ENCODE measurements around the gene TSSC4. TPM values are rescaled to one million over a fixed set of nuclear protein-coding genes. Genes with fewer than 3 reads are reported as not detected.

The TSSC4 gene
- total RNA-seq, 2 experiments from 2014 or later, result 41.9 to 42.0 TPM

- Mint-ChIP-seq H3K9me3 (no peaks in the 10 kb centered on the region), H3K4me3 (no peak overlapping the region)
- CTCF ChIA-PET, result interaction anchor here (0.7 to 1.8 kb wide), 4 partner anchors 15 to 460 kb away, joined by 3 to 39 read pairs (median 6); no protein-coding TSS in a partner anchor
Observed at GRCh38 chr11:2428322-2428795, 27.8 kb downstream of the TSSC4 start.

GRCh38 chr11:2431395-2431794, 30.8 kb downstream of the TSSC4 start:
- no peak overlapping the region for H3K4me3 Mint-ChIP-seq
- H3K9me3 Mint-ChIP-seq, result no peaks in the 10 kb centered on the region
- H3K36me3 Mint-ChIP-seq (ENCODE audit: low read depth), result no peaks in the 10 kb centered on the region
- CTCF ChIA-PET, result interaction anchor here (1.1 to 2.7 kb wide), 3 partner anchors 101 to 245 kb away, joined by 3 to 17 read pairs (median 4); no protein-coding TSS in a partner anchor
- no peaks in the 10 kb centered on the region for H3K4me1 Mint-ChIP-seq (ENCODE audit: low read depth)
- H3K27me3 Mint-ChIP-seq (ENCODE audit: low read depth), result no peaks in the 10 kb centered on the region
- DNase-seq, result no peak
- H3K27ac Mint-ChIP-seq, result no peak overlapping the region
- intact Hi-C loops (cut with micrococcal nuclease), result no loop called here

More at GRCh38 chr11:2428322-2428795, 27.8 kb downstream of the TSSC4 start:
- Mint-ChIP-seq H3K36me3 (ENCODE audit: low read depth) (no peaks in the 10 kb centered on the region), H3K27me3 (ENCODE audit: low read depth) (no peaks in the 10 kb centered on the region), H3K27ac (no peak overlapping the region), H3K4me1 (ENCODE audit: low read depth) (no peaks in the 10 kb centered on the region)
- intact Hi-C loops (cut with micrococcal nuclease), result loop anchor here (1.0 kb wide), 2 partner anchors 103 to 460 kb away; no protein-coding TSS in a partner anchor
- DNase-seq, result peak; percentile 90

GRCh38 chr11:2432171-2432621, 31.6 kb downstream of the TSSC4 start:
- H3K27me3 Mint-ChIP-seq (ENCODE audit: low read depth), result no peaks in the 10 kb centered on the region
- H3K9me3 Mint-ChIP-seq, result no peaks in the 10 kb centered on the region
- no peaks in the 10 kb centered on the region for H3K4me1 Mint-ChIP-seq (ENCODE audit: low read depth)
- no peak overlapping the region for H3K4me3 Mint-ChIP-seq
- H3K36me3 Mint-ChIP-seq (ENCODE audit: low read depth), result no peaks in the 10 kb centered on the region
- CTCF ChIA-PET, result interaction anchor here (1.5 to 2.7 kb wide), 2 partner anchors 100 to 246 kb away, joined by 3 to 17 read pairs; no protein-coding TSS in a partner anchor
- intact Hi-C loops (cut with micrococcal nuclease), result no loop called here
- no peak overlapping the region for H3K27ac Mint-ChIP-seq
- DNase-seq, result no peak

GRCh38 chr11:2432628-2433071, 32.1 kb downstream of the TSSC4 start:
- Mint-ChIP-seq H3K4me1 (ENCODE audit: low read depth) (no peaks in the 10 kb centered on the region), H3K27me3 (ENCODE audit: low read depth) (no peaks in the 10 kb centered on the region), H3K9me3 (no peaks in the 10 kb centered on the region), H3K27ac (no peak overlapping the region), H3K4me3 (no peak overlapping the region), H3K36me3 (ENCODE audit: low read depth) (no peaks in the 10 kb centered on the region)
- no peak for DNase-seq
- intact Hi-C loops (cut with micrococcal nuclease), result no loop called here
- CTCF ChIA-PET, result interaction anchor here (2.7 kb wide), 1 partner anchor 100 kb away, joined by 17 read pairs; no protein-coding TSS in a partner anchor

- DNase-seq, result no peak
- no peak overlapping the region for H3K27ac Mint-ChIP-seq
- H3K27me3 Mint-ChIP-seq (ENCODE audit: low read depth), result no peaks in the 10 kb centered on the region
- H3K36me3 Mint-ChIP-seq (ENCODE audit: low read depth), result no peaks in the 10 kb centered on the region
- no peak overlapping the region for H3K4me3 Mint-ChIP-seq
- intact Hi-C loops (cut with micrococcal nuclease), result no loop called here
- H3K9me3 Mint-ChIP-seq, result no peaks in the 10 kb centered on the region
- H3K4me1 Mint-ChIP-seq (ENCODE audit: low read depth), result no peaks in the 10 kb centered on the region
- CTCF ChIA-PET, result interaction anchor here (2.7 kb wide), 1 partner anchor 99 kb away, joined by 17 read pairs; no protein-coding TSS in a partner anchor
Observed at GRCh38 chr11:2433106-2433925, 32.8 kb downstream of the TSSC4 start.

GRCh38 chr11:2434008-2434407, 33.5 kb downstream of the TSSC4 start:
- Mint-ChIP-seq H3K27me3 (ENCODE audit: low read depth) (no peaks in the 10 kb centered on the region), H3K9me3 (no peaks in the 10 kb centered on the region), H3K4me1 (ENCODE audit: low read depth) (no peaks in the 10 kb centered on the region), H3K36me3 (ENCODE audit: low read depth) (no peaks in the 10 kb centered on the region), H3K27ac (no peak overlapping the region), H3K4me3 (no peak overlapping the region)
- intact Hi-C loops (cut with micrococcal nuclease), result no loop called here
- CTCF ChIA-PET, result no interaction called here
- no peak for DNase-seq

GRCh38 chr11:2434506-2435255, 34.1 kb downstream of the TSSC4 start:
- intact Hi-C loops (cut with micrococcal nuclease), result no loop called here
- no peaks in the 10 kb centered on the region for H3K9me3 Mint-ChIP-seq
- CTCF ChIA-PET, result no interaction called here
- H3K4me3 Mint-ChIP-seq, result no peak overlapping the region
- no peak overlapping the region for H3K27ac Mint-ChIP-seq
- H3K4me1 Mint-ChIP-seq (ENCODE audit: low read depth), result no peaks in the 10 kb centered on the region
- DNase-seq, result no peak
- no peaks in the 10 kb centered on the region for H3K36me3 Mint-ChIP-seq (ENCODE audit: low read depth)
- no peaks in the 10 kb centered on the region for H3K27me3 Mint-ChIP-seq (ENCODE audit: low read depth)

GRCh38 chr11:2435288-2436012, 34.9 kb downstream of the TSSC4 start:
- Mint-ChIP-seq H3K27me3 (ENCODE audit: low read depth) (no peaks in the 10 kb centered on the region), H3K36me3 (ENCODE audit: low read depth) (no peaks in the 10 kb centered on the region), H3K4me3 (no peak overlapping the region), H3K27ac (no peak overlapping the region), H3K9me3 (no peaks in the 10 kb centered on the region), H3K4me1 (ENCODE audit: low read depth) (no peaks in the 10 kb centered on the region)
- CTCF ChIA-PET, result no interaction called here
- intact Hi-C loops (cut with micrococcal nuclease), result no loop called here
- no peak for DNase-seq

GRCh38 chr11:2436013-2436520, 35.5 kb downstream of the TSSC4 start:
- H3K4me3 Mint-ChIP-seq, result no peak overlapping the region
- no peak for DNase-seq
- no peak overlapping the region for H3K27ac Mint-ChIP-seq
- no peaks in the 10 kb centered on the region for H3K4me1 Mint-ChIP-seq (ENCODE audit: low read depth)
- intact Hi-C loops (cut with micrococcal nuclease), result no loop called here
- no peaks in the 10 kb centered on the region for H3K27me3 Mint-ChIP-seq (ENCODE audit: low read depth)
- CTCF ChIA-PET, result no interaction called here
- no peaks in the 10 kb centered on the region for H3K9me3 Mint-ChIP-seq
- no peaks in the 10 kb centered on the region for H3K36me3 Mint-ChIP-seq (ENCODE audit: low read depth)

- no peak for DNase-seq
- H3K4me1 Mint-ChIP-seq (ENCODE audit: low read depth), result no peaks in the 10 kb centered on the region
- no peak overlapping the region for H3K4me3 Mint-ChIP-seq
- H3K27ac Mint-ChIP-seq, result no peak overlapping the region
- H3K27me3 Mint-ChIP-seq (ENCODE audit: low read depth), result no peaks in the 10 kb centered on the region
- H3K36me3 Mint-ChIP-seq (ENCODE audit: low read depth), result no peaks in the 10 kb centered on the region
- CTCF ChIA-PET, result interaction anchor here (1.3 kb wide), 1 partner anchor 9 kb away, joined by 3 read pairs; no protein-coding TSS in a partner anchor
- intact Hi-C loops (cut with micrococcal nuclease), result no loop called here
- H3K9me3 Mint-ChIP-seq, result no peaks in the 10 kb centered on the region
Observed at GRCh38 chr11:2436521-2437031, 36.0 kb downstream of the TSSC4 start.

GRCh38 chr11:2437516-2437915, 37.0 kb downstream of the TSSC4 start:
- Mint-ChIP-seq H3K9me3 (no peaks in the 10 kb centered on the region), H3K27ac (no peak overlapping the region), H3K27me3 (ENCODE audit: low read depth) (no peaks in the 10 kb centered on the region), H3K4me3 (no peak overlapping the region), H3K36me3 (ENCODE audit: low read depth) (no peaks in the 10 kb centered on the region), H3K4me1 (ENCODE audit: low read depth) (peaks cover under 1% of the 10 kb centered on the region)
- DNase-seq, result no peak
- intact Hi-C loops (cut with micrococcal nuclease), result no loop called here
- CTCF ChIA-PET, result interaction anchor here (0.9 to 1.3 kb wide), 2 partner anchors 8 to 18 kb away, joined by 3 read pairs; no protein-coding TSS in a partner anchor
